K562 (cell line): ENCODE results near the gene ADSS1. TPM values are rescaled to one million over a fixed set of nuclear protein-coding genes. Genes with fewer than 3 reads are reported as not detected.

Experiments
- ELF4 ChIP-seq: fragments of 450-650 bp; formaldehyde crosslinking; IDR thresholded peaks from 2 replicates; pipeline ENCODE4 v1.4.0; 2022; ENCODE audit warnings: missing genetic modification characterization
- FOXP4 ChIP-seq: sonication (generic); formaldehyde crosslinking; IDR thresholded peaks from 2 replicates; pipeline ENCODE4 v1.8.0; 2022; ENCODE audit warnings: mild to moderate bottlenecking, missing genetic modification reagents, borderline replicate concordance
- GABPB1 ChIP-seq: sonication (generic); formaldehyde crosslinking; IDR thresholded peaks from 2 replicates; pipeline ENCODE4 v1.8.0; 2022; ENCODE audit warnings: mild to moderate bottlenecking, missing genetic modification reagents
- PTBP1 ChIP-seq: fragments of 200-400 bp; formaldehyde crosslinking; IDR thresholded peaks from 2 replicates; pipeline ENCODE4 v1.6.1; 2017; ENCODE audit warnings: low read depth, low read length
- SAFB ChIP-seq: fragments of 200-400 bp; formaldehyde crosslinking; IDR thresholded peaks from 2 replicates; pipeline ENCODE4 v1.6.1; 2017; ENCODE audit warnings: low read depth, low read length, borderline replicate concordance
- SUPT5H ChIP-seq: fragments of 450-650 bp; IDR thresholded peaks from 2 replicates; pipeline ENCODE4 v1.6.1; 2016
- TCF7 ChIP-seq: sonication (generic); IDR thresholded peaks from 2 replicates; pipeline ENCODE4 v1.6.1; 2016; ENCODE audit warnings: antibody characterized with exemption, borderline replicate concordance
- ZBTB9 ChIP-seq: fragments of 450-650 bp; formaldehyde crosslinking; IDR thresholded peaks from 2 replicates; pipeline ENCODE4 v1.4.0; 2020; ENCODE audit warnings: mild to moderate bottlenecking, moderate library complexity
- ZNF224 ChIP-seq: sonication (generic); formaldehyde crosslinking; IDR thresholded peaks from 2 replicates; pipeline ENCODE4 v1.8.0; 2022; ENCODE audit warnings: mild to moderate bottlenecking, missing genetic modification reagents
- ZNF431 ChIP-seq: sonication (generic); formaldehyde crosslinking; IDR thresholded peaks from 2 replicates; pipeline ENCODE4 v1.8.0; 2022; ENCODE audit warnings: mild to moderate bottlenecking, missing genetic modification reagents
- polyA plus RNA-seq, 8 experiments: library from polyadenylated mRNA; depleted of rRNA in 4 of 8; stranded (reverse) in 5 of 8; unstranded in 3 of 8; fragments of >200 nt; fragmentation: Nextera tagmentation in 2 of 8; fragmentation: Illumina TruSeq in 1 of 8; extraction: Ambion mirVana in 2 of 8; extraction: Trizol in 1 of 8; gene quantifications; 2 replicates each; pipeline versions ENCODE4 v1.2.1 to v1.2.3, GENCODE V29; 2011 to 2014; ENCODE audit warnings: inconsistent platforms in 1 of 8, missing spikeins in 1 of 8
- total RNA-seq, 7 experiments: library from RNA; depleted of rRNA in 6 of 7; stranded (reverse); fragments of >200 nt in 6 of 7; fragmentation: Illumina TruSeq in 2 of 7; extraction: Trizol in 2 of 7; gene quantifications; 2 replicates each; pipeline versions ENCODE4 v1.2.1 to v1.2.3, GENCODE V29; 2011 to 2021; ENCODE audit warnings: low replicate concordance in 1 of 7
- TF ChIP-seq, protein P1 (sequence below): fragments of 450-650 bp; IDR thresholded peaks from 2 replicates; pipeline ENCODE4 v1.6.1; 2017; ENCODE audit warnings: antibody characterized with exemption, mild to moderate bottlenecking
- TF ChIP-seq, protein P2 (sequence below): fragments of 450-650 bp; IDR thresholded peaks from 2 replicates; pipeline ENCODE4 v1.6.1; 2016; ENCODE audit warnings: missing biosample characterization, missing genetic modification characterization
- TF ChIP-seq, protein P3 (sequence below), 2 experiments: IDR thresholded peaks; 2 replicates each; pipeline ENCODE4 v1.6.1; 2011; ENCODE audit warnings: borderline replicate concordance in 1 of 2, control low read depth in 1 of 2, low read depth in 1 of 2, low read length in 1 of 2, mild to moderate bottlenecking in 1 of 2, mixed read lengths in 1 of 2, moderate library complexity in 1 of 2; ENCODE audit not compliant: insufficient read depth in 1 of 2, insufficient read length in 1 of 2, poor library complexity in 1 of 2, severe bottlenecking in 1 of 2; ENCODE audit errors: extremely low read depth in 1 of 2
- TF ChIP-seq, protein P4 (sequence below): fragments of 450-650 bp; conservative IDR thresholded peaks from 2 replicates; pipeline ENCODE4 v1.6.1; 2016; ENCODE audit warnings: missing genetic modification characterization, low read depth, mild to moderate bottlenecking, missing compliant biosample characterization, moderate library complexity

The ADSS1 gene
- total and polyA plus RNA-seq, 9 of the 15 experiments (the other 6 are each of a cell fraction or from before 2014, with no cell fraction given) = 0.53 to 5.9 (median 3.9) TPM

GRCh38 chr14:104729176-104729834, 5.3 kb downstream of the ADSS1 start (continued):
- TF ChIP-seq, protein P1, sequence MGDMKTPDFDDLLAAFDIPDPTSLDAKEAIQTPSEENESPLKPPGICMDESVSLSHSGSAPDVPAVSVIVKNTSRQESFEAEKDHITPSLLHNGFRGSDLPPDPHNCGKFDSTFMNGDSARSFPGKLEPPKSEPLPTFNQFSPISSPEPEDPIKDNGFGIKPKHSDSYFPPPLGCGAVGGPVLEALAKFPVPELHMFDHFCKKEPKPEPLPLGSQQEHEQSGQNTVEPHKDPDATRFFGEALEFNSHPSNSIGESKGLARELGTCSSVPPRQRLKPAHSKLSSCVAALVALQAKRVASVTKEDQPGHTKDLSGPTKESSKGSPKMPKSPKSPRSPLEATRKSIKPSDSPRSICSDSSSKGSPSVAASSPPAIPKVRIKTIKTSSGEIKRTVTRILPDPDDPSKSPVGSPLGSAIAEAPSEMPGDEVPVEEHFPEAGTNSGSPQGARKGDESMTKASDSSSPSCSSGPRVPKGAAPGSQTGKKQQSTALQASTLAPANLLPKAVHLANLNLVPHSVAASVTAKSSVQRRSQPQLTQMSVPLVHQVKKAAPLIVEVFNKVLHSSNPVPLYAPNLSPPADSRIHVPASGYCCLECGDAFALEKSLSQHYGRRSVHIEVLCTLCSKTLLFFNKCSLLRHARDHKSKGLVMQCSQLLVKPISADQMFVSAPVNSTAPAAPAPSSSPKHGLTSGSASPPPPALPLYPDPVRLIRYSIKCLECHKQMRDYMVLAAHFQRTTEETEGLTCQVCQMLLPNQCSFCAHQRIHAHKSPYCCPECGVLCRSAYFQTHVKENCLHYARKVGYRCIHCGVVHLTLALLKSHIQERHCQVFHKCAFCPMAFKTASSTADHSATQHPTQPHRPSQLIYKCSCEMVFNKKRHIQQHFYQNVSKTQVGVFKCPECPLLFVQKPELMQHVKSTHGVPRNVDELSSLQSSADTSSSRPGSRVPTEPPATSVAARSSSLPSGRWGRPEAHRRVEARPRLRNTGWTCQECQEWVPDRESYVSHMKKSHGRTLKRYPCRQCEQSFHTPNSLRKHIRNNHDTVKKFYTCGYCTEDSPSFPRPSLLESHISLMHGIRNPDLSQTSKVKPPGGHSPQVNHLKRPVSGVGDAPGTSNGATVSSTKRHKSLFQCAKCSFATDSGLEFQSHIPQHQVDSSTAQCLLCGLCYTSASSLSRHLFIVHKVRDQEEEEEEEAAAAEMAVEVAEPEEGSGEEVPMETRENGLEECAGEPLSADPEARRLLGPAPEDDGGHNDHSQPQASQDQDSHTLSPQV = peak; percentile 94
- TF ChIP-seq TCF7 (0 out of 2 replicates have a peak, but pooled peaks have one; percentile 3), SAFB (peak; percentile 89), ZNF224 (CRISPR knock-in tag) (0 out of 2 replicates have a peak, but pooled peaks have one; percentile 79), SUPT5H (peak; percentile 31), GABPB1 (CRISPR knock-in tag) (peak; percentile 67; the same call in 1 of the 2 replicates), PTBP1 (0 out of 2 replicates have a peak, but pooled peaks have one; percentile 17), FOXP4 (CRISPR knock-in tag) (peak; percentile 93; the same call in 1 of the 2 replicates), ZBTB9 (peak; percentile 79; the same call in 1 of the 2 replicates), ELF4 (CRISPR knock-in tag) (0 out of 2 replicates have a peak, but pooled peaks have one; percentile 10), ZNF431 (CRISPR knock-in tag) (peak; percentile 63; the same call in 1 of the 2 replicates)
- TF ChIP-seq, protein P2, sequence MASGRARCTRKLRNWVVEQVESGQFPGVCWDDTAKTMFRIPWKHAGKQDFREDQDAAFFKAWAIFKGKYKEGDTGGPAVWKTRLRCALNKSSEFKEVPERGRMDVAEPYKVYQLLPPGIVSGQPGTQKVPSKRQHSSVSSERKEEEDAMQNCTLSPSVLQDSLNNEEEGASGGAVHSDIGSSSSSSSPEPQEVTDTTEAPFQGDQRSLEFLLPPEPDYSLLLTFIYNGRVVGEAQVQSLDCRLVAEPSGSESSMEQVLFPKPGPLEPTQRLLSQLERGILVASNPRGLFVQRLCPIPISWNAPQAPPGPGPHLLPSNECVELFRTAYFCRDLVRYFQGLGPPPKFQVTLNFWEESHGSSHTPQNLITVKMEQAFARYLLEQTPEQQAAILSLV (tag) = peak; percentile 32; the same call in 1 of the 2 replicates
- TF ChIP-seq, protein P3, sequence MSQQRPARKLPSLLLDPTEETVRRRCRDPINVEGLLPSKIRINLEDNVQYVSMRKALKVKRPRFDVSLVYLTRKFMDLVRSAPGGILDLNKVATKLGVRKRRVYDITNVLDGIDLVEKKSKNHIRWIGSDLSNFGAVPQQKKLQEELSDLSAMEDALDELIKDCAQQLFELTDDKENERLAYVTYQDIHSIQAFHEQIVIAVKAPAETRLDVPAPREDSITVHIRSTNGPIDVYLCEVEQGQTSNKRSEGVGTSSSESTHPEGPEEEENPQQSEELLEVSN (IDR thresholded peaks at IDR 0.05; ENCODE audit: borderline replicate concordance in 1 of 2, extremely low read depth in 1 of 2, insufficient read depth in 1 of 2, insufficient read length in 1 of 2, low read depth in 1 of 2, low read length in 1 of 2, poor library complexity in 1 of 2, severe bottlenecking in 1 of 2) = peak; percentile 94 to 95
- TF ChIP-seq, protein P4, sequence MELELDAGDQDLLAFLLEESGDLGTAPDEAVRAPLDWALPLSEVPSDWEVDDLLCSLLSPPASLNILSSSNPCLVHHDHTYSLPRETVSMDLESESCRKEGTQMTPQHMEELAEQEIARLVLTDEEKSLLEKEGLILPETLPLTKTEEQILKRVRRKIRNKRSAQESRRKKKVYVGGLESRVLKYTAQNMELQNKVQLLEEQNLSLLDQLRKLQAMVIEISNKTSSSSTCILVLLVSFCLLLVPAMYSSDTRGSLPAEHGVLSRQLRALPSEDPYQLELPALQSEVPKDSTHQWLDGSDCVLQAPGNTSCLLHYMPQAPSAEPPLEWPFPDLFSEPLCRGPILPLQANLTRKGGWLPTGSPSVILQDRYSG = peak; percentile 81; the same call in 1 of the 2 replicates
